Vagina (tissue), 2 donors: ENCODE results near the gene DDR2.

Experiments used
- CTCF ChIP-seq, 3 experiments: fragments of 450-650 bp in 2 of 3; fragments of 200-600 bp in 1 of 3; sonication (generic) in 1 of 3; IDR thresholded peaks; one replicate each; pipeline ENCODE4 v1.5.1; 2017 to 2019; ENCODE audit warnings: antibody characterized with exemption in 3 of 3, mild to moderate bottlenecking in 2 of 3, moderate library complexity in 2 of 3
- POLR2A ChIP-seq, 2 donors: fragments of 450-650 bp; IDR thresholded peaks; one replicate each; pipeline ENCODE4 v1.6.1; 2017; ENCODE audit warnings: antibody characterized with exemption in 2 of 2, mild to moderate bottlenecking in 2 of 2, moderate library complexity in 2 of 2

GRCh38 chr1:162682013-162682419 is 49.8 kb downstream of the DDR2 start:
- TF ChIP-seq CTCF (IDR thresholded peaks at IDR 0.05) (no peak), POLR2A (IDR thresholded peaks at IDR 0.05) (no peak)
